ENCODE measurements around the gene SP6. TPM values are rescaled to one million over a fixed set of nuclear protein-coding genes. Genes with fewer than 3 reads are reported as not detected.
A peak's percentile ranks its signal among the peaks of the same experiment; 100 is the strongest.

The SP6 gene
- total and polyA plus RNA-seq, 5 donors from 2014 or later: 0.17 TPM; not detected in 4

- no peaks in the 10 kb centered on the region for H3K9me3 ChIP-seq (ENCODE audit: control insufficient read depth in 2 of 2, low read length in 2 of 2)
- peaks cover 8% of the 10 kb centered on the region for H3K36me3 ChIP-seq (ENCODE audit: control insufficient read depth, insufficient read depth, low read length)
- H3K4me1 ChIP-seq (ENCODE audit: control insufficient read depth, insufficient read depth, low read length, poor library complexity, severe bottlenecking): peaks cover 22% of the 10 kb centered on the region
- Mint-ChIP-seq H3K27ac (peak overlapping the region; percentile 93 to 100 (median 100)), H3K27me3 (peaks cover 5% of the 10 kb centered on the region), H3K4me3 (peak overlapping the region; percentile 94 to 100 (median 99)), H3K4me1 (peaks cover 4 to 60% (median 45%) of the 10 kb centered on the region in 4 donors), H3K9me3 (no peaks in the 10 kb centered on the region), H3K36me3 (peaks cover 13% of the 10 kb centered on the region)
- peak overlapping the region; percentile 84 for H3K27ac ChIP-seq (ENCODE audit: insufficient read depth, low read length, poor library complexity, severe bottlenecking)
- ATAC-seq (ENCODE audit: low read depth in 2 of 2): no peak
- H3K27me3 ChIP-seq (ENCODE audit: control insufficient read depth, insufficient read depth, low read length): no peaks in the 10 kb centered on the region
- peak in 1 of 3 donors; percentile 61 for DNase-seq
- H3K4me3 ChIP-seq (ENCODE audit: low read depth, low read length): peak overlapping the region; percentile 94
Observed at GRCh38 chr17:47895347-47895855, 44.4 kb upstream of the SP6 start.

DNA sequence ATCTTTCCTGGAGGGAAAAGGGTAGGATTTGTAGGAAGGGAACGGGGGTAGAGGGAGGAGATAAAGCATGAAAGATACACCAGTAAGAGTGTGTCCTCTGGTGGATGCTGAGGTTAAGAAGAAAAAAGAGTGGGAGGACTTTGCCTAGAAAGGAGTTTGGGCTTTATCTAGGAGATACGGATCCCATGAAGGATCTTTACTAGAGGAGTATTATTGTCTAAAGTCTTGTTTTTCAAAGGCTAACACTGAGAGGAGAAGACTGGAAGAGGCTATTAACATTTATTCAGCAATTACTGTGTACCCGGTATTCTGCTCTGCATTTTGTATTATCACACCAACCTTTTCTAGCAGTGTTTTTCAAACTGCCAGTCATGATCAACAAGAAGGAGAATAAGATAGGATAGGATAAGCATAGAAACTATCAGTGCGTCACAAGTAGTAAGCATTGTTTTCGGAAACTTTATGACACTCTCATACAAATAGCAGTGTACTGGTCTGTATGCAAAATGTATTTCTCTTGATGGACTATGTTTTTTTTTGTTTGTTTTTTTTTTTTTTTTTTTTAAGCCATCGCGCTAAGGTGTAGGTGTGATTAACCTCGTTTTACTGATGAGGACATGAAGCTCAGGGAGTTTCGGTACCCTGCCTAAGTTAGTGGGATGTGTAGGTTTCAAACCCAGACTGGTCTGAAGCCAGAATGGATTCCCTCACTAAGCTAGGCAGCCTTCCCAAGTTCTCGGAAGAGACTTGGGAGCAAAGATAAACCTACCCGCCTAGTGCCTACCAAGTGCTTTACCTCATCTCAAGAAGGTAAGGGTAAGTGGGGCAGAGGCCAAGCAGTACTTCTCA, 43.8 kb upstream of the SP6 start:
- peak overlapping the region; percentile 93 to 100 (median 100) for H3K27ac Mint-ChIP-seq
- H3K27me3 ChIP-seq (ENCODE audit: control insufficient read depth, insufficient read depth, low read length): no peaks in the 10 kb centered on the region
- ATAC-seq (ENCODE audit: low read depth in 2 of 2): no peak
- peak overlapping the region; percentile 94 for H3K4me3 ChIP-seq (ENCODE audit: low read depth, low read length)
- H3K27ac ChIP-seq (ENCODE audit: insufficient read depth, low read length, poor library complexity, severe bottlenecking): peak overlapping the region; percentile 84
- peaks cover 22% of the 10 kb centered on the region for H3K4me1 ChIP-seq (ENCODE audit: control insufficient read depth, insufficient read depth, low read length, poor library complexity, severe bottlenecking)
- peaks cover 2% of the 10 kb centered on the region for H3K36me3 ChIP-seq (ENCODE audit: control insufficient read depth, insufficient read depth, low read length)
- peak overlapping the region; percentile 94 to 100 (median 99) for H3K4me3 Mint-ChIP-seq
- H3K36me3 Mint-ChIP-seq: peaks cover 13% of the 10 kb centered on the region
- peaks cover 4 to 58% (median 47%) of the 10 kb centered on the region in 4 donors for H3K4me1 Mint-ChIP-seq
- no peaks in the 10 kb centered on the region for H3K9me3 Mint-ChIP-seq
- DNase-seq: no peak
- peaks cover 5% of the 10 kb centered on the region for H3K27me3 Mint-ChIP-seq
- H3K9me3 ChIP-seq (ENCODE audit: control insufficient read depth in 2 of 2, low read length in 2 of 2): no peaks in the 10 kb centered on the region

- no peak for ATAC-seq (ENCODE audit: low read depth in 2 of 2)
- no peaks in the 10 kb centered on the region for H3K36me3 ChIP-seq (ENCODE audit: control insufficient read depth, insufficient read depth, low read length)
- Mint-ChIP-seq H3K27me3 (peaks cover 5% of the 10 kb centered on the region), H3K4me3 (peak overlapping the region in 2 of 4 donors; percentile 52 to 77), H3K4me1 (peaks cover 0 to 43% (median 23%) of the 10 kb centered on the region in 4 donors), H3K36me3 (peaks cover 6% of the 10 kb centered on the region), H3K9me3 (no peaks in the 10 kb centered on the region), H3K27ac (no peak overlapping the region)
- DNase-seq: no peak
- H3K9me3 ChIP-seq (ENCODE audit: control insufficient read depth in 2 of 2, low read length in 2 of 2): no peaks in the 10 kb centered on the region
- H3K4me3 ChIP-seq (ENCODE audit: low read depth, low read length): no peak overlapping the region
- peaks cover 9% of the 10 kb centered on the region for H3K4me1 ChIP-seq (ENCODE audit: control insufficient read depth, insufficient read depth, low read length, poor library complexity, severe bottlenecking)
- H3K27me3 ChIP-seq (ENCODE audit: control insufficient read depth, insufficient read depth, low read length): no peaks in the 10 kb centered on the region
- H3K27ac ChIP-seq (ENCODE audit: insufficient read depth, low read length, poor library complexity, severe bottlenecking): no peak overlapping the region
Observed at GRCh38 chr17:47891545-47892088, 40.7 kb upstream of the SP6 start.

- H3K9me3 ChIP-seq (ENCODE audit: control insufficient read depth in 2 of 2, low read length in 2 of 2): no peaks in the 10 kb centered on the region
- peaks cover 6% of the 10 kb centered on the region for H3K36me3 Mint-ChIP-seq
- H3K4me1 ChIP-seq (ENCODE audit: control insufficient read depth, insufficient read depth, low read length, poor library complexity, severe bottlenecking): peaks cover 14% of the 10 kb centered on the region
- ATAC-seq (ENCODE audit: low read depth in 2 of 2): peak; percentile 90 to 91
- H3K4me1 Mint-ChIP-seq: peaks cover 0 to 39% (median 24%) of the 10 kb centered on the region in 4 donors
- H3K27ac ChIP-seq (ENCODE audit: insufficient read depth, low read length, poor library complexity, severe bottlenecking): no peak overlapping the region
- H3K4me3 ChIP-seq (ENCODE audit: low read depth, low read length): no peak overlapping the region
- H3K27me3 Mint-ChIP-seq: no peaks in the 10 kb centered on the region
- H3K36me3 ChIP-seq (ENCODE audit: control insufficient read depth, insufficient read depth, low read length): no peaks in the 10 kb centered on the region
- peak; percentile 79 to 88 (median 86) for DNase-seq
- H3K4me3 Mint-ChIP-seq: peak overlapping the region in 2 of 4 donors; percentile 75 to 89
- peak overlapping the region in 1 of 3 donors; percentile 43 for H3K27ac Mint-ChIP-seq
- H3K27me3 ChIP-seq (ENCODE audit: control insufficient read depth, insufficient read depth, low read length): no peaks in the 10 kb centered on the region
- no peaks in the 10 kb centered on the region for H3K9me3 Mint-ChIP-seq
Observed at GRCh38 chr17:47889734-47890529, 39.0 kb upstream of the SP6 start.

- H3K9me3 Mint-ChIP-seq: no peaks in the 10 kb centered on the region
Observed at GRCh38 chr17:47888293-47888692, 37.3 kb upstream of the SP6 start.

DNA sequence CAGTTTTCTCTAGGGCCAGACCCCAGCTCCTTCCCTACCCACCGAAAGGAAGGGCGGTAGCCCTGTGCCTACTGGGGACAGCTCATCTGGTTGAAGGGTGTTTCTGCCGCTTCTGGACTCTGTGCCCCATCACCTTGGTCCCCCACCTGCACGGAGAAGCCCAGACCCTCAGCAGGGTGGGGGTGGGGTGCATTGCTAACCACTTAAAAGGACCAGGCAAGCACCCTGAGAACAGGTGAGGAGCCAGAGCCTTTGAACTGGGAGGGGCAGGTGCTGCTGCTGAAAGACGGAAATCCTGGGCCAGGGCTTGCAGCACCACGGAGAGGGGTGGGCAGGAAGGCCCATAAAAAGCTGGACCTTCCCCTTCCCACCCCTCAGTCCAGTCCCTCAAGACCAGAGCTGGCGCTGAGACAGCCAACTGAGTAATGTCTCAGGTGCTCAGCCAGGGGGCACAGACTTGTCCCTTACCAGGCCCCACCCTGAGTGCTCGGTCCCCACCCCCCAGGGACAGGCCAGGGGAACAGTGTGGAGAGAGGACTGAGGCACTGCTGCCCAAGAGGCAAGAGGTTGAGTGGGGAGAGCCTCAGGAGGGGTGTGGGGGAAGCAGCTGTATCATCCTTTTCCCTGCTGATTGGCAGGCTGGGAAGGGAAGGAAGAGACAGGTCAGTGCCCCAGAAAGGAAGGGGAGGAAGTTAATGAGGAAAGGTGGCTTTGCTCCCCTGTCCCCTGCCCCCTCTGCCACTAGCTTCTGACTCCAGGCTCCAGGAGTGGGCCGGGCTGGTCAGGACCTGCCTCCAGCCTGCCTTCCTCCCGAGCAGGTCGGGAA, 34.2 kb upstream of the SP6 start:
- Mint-ChIP-seq H3K4me1 (peaks cover 0 to 43% (median 22%) of the 10 kb centered on the region in 4 donors), H3K27ac (peak overlapping the region; percentile 56 to 80 (median 59)), H3K9me3 (peaks cover 0 to 2% (median 0%) of the 10 kb centered on the region in 7 donors), H3K27me3 (peaks cover 10% of the 10 kb centered on the region), H3K4me3 (peak overlapping the region in 2 of 4 donors; percentile 46 to 52), H3K36me3 (no peaks in the 10 kb centered on the region)
- peak in 2 of 3 donors; percentile 29 to 69 for DNase-seq
- no peaks in the 10 kb centered on the region for H3K27me3 ChIP-seq (ENCODE audit: control insufficient read depth, insufficient read depth, low read length)
- H3K9me3 ChIP-seq (ENCODE audit: control insufficient read depth in 2 of 2, low read length in 2 of 2): no peaks in the 10 kb centered on the region
- ATAC-seq (ENCODE audit: low read depth in 2 of 2): peak; percentile 29 to 35
- no peak overlapping the region for H3K4me3 ChIP-seq (ENCODE audit: low read depth, low read length)
- H3K36me3 ChIP-seq (ENCODE audit: control insufficient read depth, insufficient read depth, low read length): no peaks in the 10 kb centered on the region
- peaks cover 32% of the 10 kb centered on the region for H3K4me1 ChIP-seq (ENCODE audit: control insufficient read depth, insufficient read depth, low read length, poor library complexity, severe bottlenecking)
- no peak overlapping the region for H3K27ac ChIP-seq (ENCODE audit: insufficient read depth, low read length, poor library complexity, severe bottlenecking)

More at GRCh38 chr17:47888293-47888692, 37.3 kb upstream of the SP6 start:
- Histone ChIP-seq H3K9me3 (ENCODE audit: control insufficient read depth in 2 of 2, low read length in 2 of 2) (no peaks in the 10 kb centered on the region), H3K27ac (ENCODE audit: insufficient read depth, low read length, poor library complexity, severe bottlenecking) (no peak overlapping the region), H3K27me3 (ENCODE audit: control insufficient read depth, insufficient read depth, low read length) (no peaks in the 10 kb centered on the region), H3K4me3 (ENCODE audit: low read depth, low read length) (no peak overlapping the region), H3K36me3 (ENCODE audit: control insufficient read depth, insufficient read depth, low read length) (no peaks in the 10 kb centered on the region), H3K4me1 (ENCODE audit: control insufficient read depth, insufficient read depth, low read length, poor library complexity, severe bottlenecking) (peaks cover 25% of the 10 kb centered on the region)
- no peak for ATAC-seq (ENCODE audit: low read depth in 2 of 2)
- Mint-ChIP-seq H3K4me1 (peaks cover 0 to 35% (median 22%) of the 10 kb centered on the region in 4 donors), H3K4me3 (no peak overlapping the region), H3K27ac (no peak overlapping the region), H3K27me3 (peaks cover 3% of the 10 kb centered on the region), H3K36me3 (peaks cover 6% of the 10 kb centered on the region)
- no peak for DNase-seq

GRCh38 chr17:47884427-47884740, 33.4 kb upstream of the SP6 start:
- Mint-ChIP-seq H3K9me3 (peaks cover 0 to 2% (median 0%) of the 10 kb centered on the region in 7 donors), H3K4me3 (peak overlapping the region in 1 of 4 donors; percentile 46), H3K36me3 (no peaks in the 10 kb centered on the region), H3K27me3 (peaks cover 10% of the 10 kb centered on the region), H3K4me1 (peaks cover 0 to 38% (median 18%) of the 10 kb centered on the region in 4 donors), H3K27ac (no peak overlapping the region)
- Histone ChIP-seq H3K27me3 (ENCODE audit: control insufficient read depth, insufficient read depth, low read length) (no peaks in the 10 kb centered on the region), H3K9me3 (ENCODE audit: control insufficient read depth in 2 of 2, low read length in 2 of 2) (no peaks in the 10 kb centered on the region), H3K4me1 (ENCODE audit: control insufficient read depth, insufficient read depth, low read length, poor library complexity, severe bottlenecking) (peaks cover 32% of the 10 kb centered on the region), H3K4me3 (ENCODE audit: low read depth, low read length) (no peak overlapping the region), H3K27ac (ENCODE audit: insufficient read depth, low read length, poor library complexity, severe bottlenecking) (no peak overlapping the region), H3K36me3 (ENCODE audit: control insufficient read depth, insufficient read depth, low read length) (no peaks in the 10 kb centered on the region)
- ATAC-seq (ENCODE audit: low read depth in 2 of 2) (no peak), DNase-seq (no peak)

Data from CD4-positive, CD25-positive, alpha-beta regulatory T cell (primary cell).